Breast epithelium (tissue), 3 donors: Measurements from ENCODE around the gene MR1.

Experiments
- POLR2A ChIP-seq: fragments of 450-650 bp; IDR thresholded peaks from one replicate; pipeline ENCODE4 v1.6.1; 2016; ENCODE audit warnings: antibody characterized with exemption, mild to moderate bottlenecking, moderate library complexity
- POLR2AphosphoS5 ChIP-seq, 3 donors: sonication (generic); formaldehyde crosslinking; IDR thresholded peaks; one replicate each; pipeline ENCODE4 v1.6.1; 2017; ENCODE audit warnings: antibody characterized with exemption in 3 of 3
- TF ChIP-seq, protein P1 (sequence below), 3 donors: fragments of 450-650 bp; IDR thresholded peaks; one replicate each; pipeline ENCODE4 v1.5.1; 2016 to 2017; ENCODE audit warnings: antibody characterized with exemption in 3 of 3, mild to moderate bottlenecking in 3 of 3, moderate library complexity in 3 of 3

DNA sequence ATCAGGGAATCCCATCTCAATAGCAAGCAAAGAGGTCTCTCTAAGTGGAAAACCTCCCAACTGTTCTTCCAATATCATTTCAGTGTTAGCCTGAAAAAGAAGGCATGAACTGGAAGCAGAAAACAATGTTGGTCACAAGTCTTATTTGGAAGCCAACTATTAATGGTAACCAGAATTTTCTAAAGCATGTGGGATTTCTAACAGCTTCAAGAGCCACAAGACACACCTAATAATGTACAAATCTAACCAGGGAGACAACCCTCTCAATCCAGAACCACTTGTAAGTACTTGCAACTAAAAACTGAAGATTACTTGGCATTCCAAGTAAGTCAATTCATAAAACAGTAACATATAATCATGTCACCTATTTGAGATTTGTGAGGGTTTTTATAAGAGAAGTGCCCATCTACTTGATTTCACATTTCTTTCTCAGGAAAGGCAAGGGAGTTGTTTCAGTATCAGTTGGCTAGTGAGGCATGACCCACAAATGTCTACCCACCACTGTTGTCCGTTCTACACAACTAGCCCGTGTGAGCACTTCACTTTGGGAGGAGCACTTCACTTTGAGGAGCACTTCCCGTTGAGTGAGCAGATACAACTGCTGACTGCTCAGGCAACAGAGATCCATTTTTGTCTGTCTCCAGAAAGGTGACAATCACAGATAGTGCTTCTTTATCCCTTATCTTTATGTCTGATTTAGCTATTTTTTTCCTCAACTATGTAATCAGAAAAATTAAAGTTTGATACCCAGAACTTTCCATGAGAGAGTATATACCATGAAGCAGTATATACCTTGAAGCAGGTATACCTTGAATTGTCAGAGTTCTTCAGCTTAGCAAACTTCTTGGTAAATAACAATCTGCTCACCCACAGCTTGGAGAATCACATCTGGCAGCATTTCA, 22.2 kb upstream of the MR1 start:
- TF ChIP-seq POLR2A, result no peak
- TF ChIP-seq, protein P1, sequence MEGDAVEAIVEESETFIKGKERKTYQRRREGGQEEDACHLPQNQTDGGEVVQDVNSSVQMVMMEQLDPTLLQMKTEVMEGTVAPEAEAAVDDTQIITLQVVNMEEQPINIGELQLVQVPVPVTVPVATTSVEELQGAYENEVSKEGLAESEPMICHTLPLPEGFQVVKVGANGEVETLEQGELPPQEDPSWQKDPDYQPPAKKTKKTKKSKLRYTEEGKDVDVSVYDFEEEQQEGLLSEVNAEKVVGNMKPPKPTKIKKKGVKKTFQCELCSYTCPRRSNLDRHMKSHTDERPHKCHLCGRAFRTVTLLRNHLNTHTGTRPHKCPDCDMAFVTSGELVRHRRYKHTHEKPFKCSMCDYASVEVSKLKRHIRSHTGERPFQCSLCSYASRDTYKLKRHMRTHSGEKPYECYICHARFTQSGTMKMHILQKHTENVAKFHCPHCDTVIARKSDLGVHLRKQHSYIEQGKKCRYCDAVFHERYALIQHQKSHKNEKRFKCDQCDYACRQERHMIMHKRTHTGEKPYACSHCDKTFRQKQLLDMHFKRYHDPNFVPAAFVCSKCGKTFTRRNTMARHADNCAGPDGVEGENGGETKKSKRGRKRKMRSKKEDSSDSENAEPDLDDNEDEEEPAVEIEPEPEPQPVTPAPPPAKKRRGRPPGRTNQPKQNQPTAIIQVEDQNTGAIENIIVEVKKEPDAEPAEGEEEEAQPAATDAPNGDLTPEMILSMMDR (IDR thresholded peaks at IDR 0.05), result no peak
- no peak for TF ChIP-seq POLR2AphosphoS5 (IDR thresholded peaks at IDR 0.05)
